ENCODE data around the gene SIAH3.

DNA sequence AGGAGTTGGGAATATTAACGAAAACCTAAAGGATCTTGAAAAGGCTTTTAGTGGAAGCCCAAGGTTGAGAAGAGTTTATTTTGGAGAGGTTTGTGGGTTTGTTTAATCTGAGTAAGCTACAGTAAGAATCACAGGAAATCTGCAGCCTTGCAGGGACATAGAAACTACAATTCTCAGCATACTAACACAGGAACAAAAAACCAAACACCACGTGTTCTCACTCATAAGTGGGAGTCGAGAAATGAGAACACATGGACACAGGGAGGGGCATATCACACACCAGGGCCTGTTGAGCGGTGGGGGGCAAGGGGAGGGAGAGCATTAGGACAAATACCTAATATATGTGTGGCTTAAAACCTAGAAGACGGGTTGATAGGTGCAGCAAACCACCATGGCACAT lies 8.7 kb upstream of the SIAH3 start:
- TF ChIP-seq, protein P1, sequence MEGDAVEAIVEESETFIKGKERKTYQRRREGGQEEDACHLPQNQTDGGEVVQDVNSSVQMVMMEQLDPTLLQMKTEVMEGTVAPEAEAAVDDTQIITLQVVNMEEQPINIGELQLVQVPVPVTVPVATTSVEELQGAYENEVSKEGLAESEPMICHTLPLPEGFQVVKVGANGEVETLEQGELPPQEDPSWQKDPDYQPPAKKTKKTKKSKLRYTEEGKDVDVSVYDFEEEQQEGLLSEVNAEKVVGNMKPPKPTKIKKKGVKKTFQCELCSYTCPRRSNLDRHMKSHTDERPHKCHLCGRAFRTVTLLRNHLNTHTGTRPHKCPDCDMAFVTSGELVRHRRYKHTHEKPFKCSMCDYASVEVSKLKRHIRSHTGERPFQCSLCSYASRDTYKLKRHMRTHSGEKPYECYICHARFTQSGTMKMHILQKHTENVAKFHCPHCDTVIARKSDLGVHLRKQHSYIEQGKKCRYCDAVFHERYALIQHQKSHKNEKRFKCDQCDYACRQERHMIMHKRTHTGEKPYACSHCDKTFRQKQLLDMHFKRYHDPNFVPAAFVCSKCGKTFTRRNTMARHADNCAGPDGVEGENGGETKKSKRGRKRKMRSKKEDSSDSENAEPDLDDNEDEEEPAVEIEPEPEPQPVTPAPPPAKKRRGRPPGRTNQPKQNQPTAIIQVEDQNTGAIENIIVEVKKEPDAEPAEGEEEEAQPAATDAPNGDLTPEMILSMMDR (IDR thresholded peaks at IDR 0.05 in 8 of 11, conservative IDR thresholded peaks at IDR 0.05 in 3 of 11) = no peak
- TF ChIP-seq POLR2A (IDR thresholded peaks at IDR 0.05) = no peak
- no peak for TF ChIP-seq POLR2AphosphoS5 (IDR thresholded peaks at IDR 0.05)
